Pons (tissue), 1 donor: ENCODE data around the gene RABGGTA.

ENCODE experiments used
- DNase-seq: peaks from one replicate; pipeline ENCODE4 v3.0.0-alpha.2; 2016; ENCODE audit warnings: low spot score

RABGGTA gene

DNA sequence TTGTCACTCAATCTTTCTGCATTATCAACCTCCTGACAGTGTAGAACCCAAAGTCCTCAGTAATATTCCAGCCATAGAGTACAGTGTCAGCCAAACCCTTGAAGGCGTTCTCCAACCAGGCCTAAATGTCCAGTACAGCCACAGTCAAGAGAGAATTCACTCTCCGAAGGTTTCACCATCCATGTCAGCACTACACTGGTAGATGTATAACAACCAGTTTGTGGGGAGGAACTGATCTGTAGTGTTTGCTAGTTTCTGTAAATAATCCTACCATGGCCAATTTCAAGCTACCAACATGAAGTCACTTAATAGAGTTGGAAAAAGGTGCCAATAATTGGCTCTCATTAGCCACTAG lies 55.1 kb downstream of the RABGGTA start:
- DNase-seq, result no peak
